ENCODE measurements around the gene CACNB2.
"Not testable (repeated sequence)": the region's sequence is repeated elsewhere in the genome, so short reads cannot be mapped to it uniquely, and the experiment has no call there.

The CACNB2 gene

GRCh38 chr10:18539335-18539734 is 399.1 kb downstream of the CACNB2 start:
- no peak for DNase-seq (ENCODE audit: low read depth, low spot score)
- H3K27ac ChIP-seq, result no peak overlapping the region

GRCh38 chr10:18540195-18540594 is 400.0 kb downstream of the CACNB2 start:
- no peak overlapping the region for H3K27ac ChIP-seq
- no peak for DNase-seq (ENCODE audit: low read depth, low spot score)

DNA sequence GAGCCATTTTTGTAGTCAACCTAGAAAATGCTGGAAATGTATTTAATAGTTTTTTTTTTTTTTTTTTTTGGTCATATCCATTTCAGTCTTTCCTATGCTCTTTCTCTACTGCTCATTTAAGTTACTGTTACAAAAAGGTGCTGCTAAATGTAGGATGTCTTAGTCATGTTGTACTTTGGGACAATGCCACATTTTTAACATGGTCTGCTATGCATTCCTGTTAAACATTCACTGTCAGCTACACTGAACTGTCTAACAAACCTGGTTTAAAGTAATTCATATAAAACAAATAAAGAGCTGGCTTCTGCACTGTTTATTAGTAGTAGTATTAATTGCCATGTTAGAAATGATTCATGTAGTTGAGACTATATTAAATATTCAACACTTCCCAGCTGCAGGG is 402.6 kb downstream of the CACNB2 start:
- no peak overlapping the region for H3K27ac ChIP-seq
- DNase-seq (ENCODE audit: low read depth, low spot score), result no peak

GRCh38 chr10:18545621-18546305 is 405.5 kb downstream of the CACNB2 start:
- DNase-seq (ENCODE audit: low read depth, low spot score), result no peak

GRCh38 chr10:18549105-18549504 is 408.9 kb downstream of the CACNB2 start:
- H3K27ac ChIP-seq, result no peak overlapping the region
- DNase-seq (ENCODE audit: low read depth, low spot score), result no peak

More at GRCh38 chr10:18545621-18546305, 405.5 kb downstream of the CACNB2 start:
- no peak overlapping the region for H3K27ac ChIP-seq

DNA sequence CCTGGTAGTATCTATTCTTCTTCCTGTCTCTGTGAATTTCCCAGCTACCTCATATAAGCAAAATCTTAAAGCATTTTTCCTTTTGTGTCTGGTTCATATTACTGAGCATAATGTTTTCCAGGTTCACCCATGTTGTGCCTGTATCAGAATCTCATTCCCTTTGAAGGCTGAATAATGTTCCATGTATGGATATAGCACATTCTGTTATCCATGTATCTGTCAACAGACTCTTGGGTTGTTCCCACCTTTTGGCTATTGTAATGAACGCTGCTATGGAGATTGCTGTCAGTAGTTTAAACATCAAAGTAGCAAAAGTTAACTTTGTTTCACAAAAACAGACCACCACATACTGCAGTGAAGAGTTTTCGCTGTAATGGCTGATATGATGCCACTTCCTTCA is 411.2 kb downstream of the CACNB2 start:
- no peak for DNase-seq (ENCODE audit: low read depth, low spot score)
- no peak overlapping the region for H3K27ac ChIP-seq

GRCh38 chr10:18554479-18554878 is 414.3 kb downstream of the CACNB2 start:
- DNase-seq (ENCODE audit: low read depth, low spot score), result no peak

GRCh38 chr10:18556522-18557147 is 416.4 kb downstream of the CACNB2 start:
- no peak for DNase-seq (ENCODE audit: low read depth, low spot score)
- no peak overlapping the region for H3K27ac ChIP-seq

More at GRCh38 chr10:18554479-18554878, 414.3 kb downstream of the CACNB2 start:
- H3K27ac ChIP-seq, result no peak overlapping the region

GRCh38 chr10:18557960-18558359 is 417.7 kb downstream of the CACNB2 start:
- DNase-seq (ENCODE audit: low read depth, low spot score), result no peak
- no peak overlapping the region for H3K27ac ChIP-seq

GRCh38 chr10:18561861-18562551 is 421.8 kb downstream of the CACNB2 start:
- no peak overlapping the region for H3K27ac ChIP-seq
- DNase-seq (ENCODE audit: low read depth, low spot score), result no peak

GRCh38 chr10:18563003-18563726 is 422.9 kb downstream of the CACNB2 start:
- no peak for DNase-seq (ENCODE audit: low read depth, low spot score)
- no peak overlapping the region for H3K27ac ChIP-seq

- H3K27ac ChIP-seq, result no peak overlapping the region
- no peak for DNase-seq (ENCODE audit: low read depth, low spot score)
These were observed 424.8 kb downstream of the CACNB2 start for GRCh38 chr10:18565006-18565405.

- no peak overlapping the region for H3K27ac ChIP-seq
- DNase-seq (ENCODE audit: low read depth, low spot score), result no peak
These were observed 426.0 kb downstream of the CACNB2 start for GRCh38 chr10:18566177-18566576.

- H3K27ac ChIP-seq, result no peak overlapping the region
- DNase-seq (ENCODE audit: low read depth, low spot score), result no peak
These were observed 427.2 kb downstream of the CACNB2 start for GRCh38 chr10:18567343-18567856.

DNA sequence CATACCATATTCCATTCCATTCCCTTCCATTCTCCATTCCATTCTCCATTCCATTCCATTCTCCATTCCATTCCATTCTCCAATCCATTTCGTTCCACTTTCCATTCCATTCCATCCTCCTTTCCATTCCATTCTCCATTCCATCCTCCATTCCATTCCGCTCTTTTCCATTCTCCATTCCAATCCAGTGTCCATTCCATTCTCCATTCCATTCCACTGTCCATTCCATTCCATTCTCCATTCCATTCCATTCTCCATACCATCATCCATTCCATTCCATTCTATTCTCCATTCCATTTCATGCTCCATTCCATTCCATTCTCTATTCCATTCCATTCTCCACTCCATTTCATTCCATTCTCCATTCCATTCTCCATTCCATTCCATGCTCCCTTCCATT is 430.2 kb downstream of the CACNB2 start:
- DNase-seq (ENCODE audit: low read depth, low spot score); H3K27ac ChIP-seq: not testable (repeated sequence)

GRCh38 chr10:18571076-18571475 is 430.9 kb downstream of the CACNB2 start:
- DNase-seq (ENCODE audit: low read depth, low spot score), result no peak

DNA sequence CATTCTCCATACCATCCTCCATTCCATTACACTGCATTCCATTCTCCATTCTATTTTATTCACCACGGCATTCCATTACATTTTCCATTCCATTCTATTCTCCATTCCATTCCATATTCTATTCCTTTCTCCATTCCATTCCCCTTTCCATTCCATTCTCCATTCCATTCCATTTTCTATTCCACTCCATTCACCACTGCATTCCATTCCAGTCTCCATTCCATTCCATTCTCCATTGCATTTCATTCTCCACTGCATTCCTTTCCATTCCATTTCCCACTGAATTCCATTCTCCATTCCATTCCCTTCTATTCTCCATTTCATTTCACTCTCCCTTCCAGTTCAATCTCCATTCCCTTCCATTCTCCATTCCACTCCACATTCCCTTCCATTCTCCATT is 431.6 kb downstream of the CACNB2 start:
- DNase-seq (ENCODE audit: low read depth, low spot score), result no peak

More at GRCh38 chr10:18571076-18571475, 430.9 kb downstream of the CACNB2 start:
- no peak overlapping the region for H3K27ac ChIP-seq

DNA sequence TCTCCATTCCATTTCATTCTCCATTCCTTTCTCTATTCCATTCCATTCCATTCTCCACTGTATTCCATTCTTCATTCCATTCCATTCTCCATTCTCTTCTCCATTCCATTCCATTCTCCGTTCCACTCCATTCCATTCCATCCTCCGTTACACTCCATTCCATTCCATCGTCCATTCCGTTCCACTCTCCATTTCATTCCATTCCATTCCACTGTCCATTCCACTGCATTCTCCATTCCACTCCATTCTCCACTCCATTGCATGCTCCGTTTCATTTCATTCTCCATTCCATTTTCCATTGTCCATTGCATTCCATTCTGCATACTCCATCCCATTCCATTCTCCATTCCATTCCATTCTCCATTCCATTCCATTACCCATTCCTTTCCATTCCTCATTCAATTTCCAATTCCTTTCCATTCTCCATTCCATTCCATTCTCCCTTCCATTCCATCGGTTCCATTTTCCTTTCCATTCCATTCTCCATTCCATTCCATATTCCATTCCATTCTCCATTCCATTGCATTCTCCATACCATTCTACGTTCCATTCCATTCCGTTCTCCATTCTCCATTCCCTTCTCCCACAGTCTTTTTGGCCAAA is 432.8 kb downstream of the CACNB2 start:
- DNase-seq (ENCODE audit: low read depth, low spot score), result no peak
- H3K27ac ChIP-seq, result no peak overlapping the region

More for the DNA sequence above, 431.6 kb downstream of the CACNB2 start:
- H3K27ac ChIP-seq, result no peak overlapping the region

- no peak overlapping the region for H3K27ac ChIP-seq
- no peak for DNase-seq (ENCODE audit: low read depth, low spot score)
These were observed 436.4 kb downstream of the CACNB2 start for GRCh38 chr10:18576586-18576985.
